Right atrium auricular region (tissue), 2 donors: ENCODE results near the gene ACSF3. TPM values are rescaled to one million over a fixed set of nuclear protein-coding genes. Genes with fewer than 3 reads are reported as not detected.
A peak's percentile ranks its signal among the peaks of the same experiment; 100 is the strongest.

Experiments used
- DNase-seq: peaks from one replicate; pipeline ENCODE4 v3.0.0-alpha.2; 2019; ENCODE audit warnings: low spot score
- H3K27ac ChIP-seq, 2 donors: fragments of 200-600 bp; sonication (generic); 1 replicate in 1 of 2; 2 replicates in 1 of 2; pipeline ENCODE4 v1.5.1; 2016 to 2019
- H3K27me3 ChIP-seq, 2 donors: fragments of 200-600 bp; sonication (generic); one replicate each; pipeline versions ENCODE4 v1.5.1 to v1.6.0; 2017 to 2019
- H3K36me3 ChIP-seq: fragments of 200-600 bp; sonication (generic); one replicate; pipeline ENCODE4 v1.5.1; 2016
- H3K4me1 ChIP-seq, 2 donors: fragments of 200-600 bp; sonication (generic); one replicate each; pipeline versions ENCODE4 v1.5.1 to v1.6.0; 2017 to 2019
- H3K4me3 ChIP-seq, 2 donors: fragments of 200-600 bp; sonication (generic); 1 replicate in 1 of 2; 2 replicates in 1 of 2; pipeline ENCODE4 v1.5.1; 2017 to 2019; ENCODE audit warnings: mild to moderate bottlenecking in 1 of 2, moderate library complexity in 1 of 2
- H3K9me3 ChIP-seq, 2 donors: fragments of 200-600 bp; sonication (generic); one replicate each; pipeline ENCODE4 v1.5.1; 2019
- total RNA-seq, 2 donors: library from RNA; depleted of rRNA; stranded (reverse); fragments of >200 nt; gene quantifications; one replicate each; pipeline ENCODE4 v1.1.0, GENCODE V29; 2016
- TF ChIP-seq, protein P1 (sequence below), 2 donors: fragments of 200-600 bp; sonication (generic); IDR thresholded peaks; one replicate each; pipeline ENCODE4 v1.5.1; 2019; ENCODE audit warnings: antibody characterized with exemption in 2 of 2

The ACSF3 gene
- total RNA-seq, 2 donors from 2014 or later, result 13.4 to 15.9 TPM

DNA sequence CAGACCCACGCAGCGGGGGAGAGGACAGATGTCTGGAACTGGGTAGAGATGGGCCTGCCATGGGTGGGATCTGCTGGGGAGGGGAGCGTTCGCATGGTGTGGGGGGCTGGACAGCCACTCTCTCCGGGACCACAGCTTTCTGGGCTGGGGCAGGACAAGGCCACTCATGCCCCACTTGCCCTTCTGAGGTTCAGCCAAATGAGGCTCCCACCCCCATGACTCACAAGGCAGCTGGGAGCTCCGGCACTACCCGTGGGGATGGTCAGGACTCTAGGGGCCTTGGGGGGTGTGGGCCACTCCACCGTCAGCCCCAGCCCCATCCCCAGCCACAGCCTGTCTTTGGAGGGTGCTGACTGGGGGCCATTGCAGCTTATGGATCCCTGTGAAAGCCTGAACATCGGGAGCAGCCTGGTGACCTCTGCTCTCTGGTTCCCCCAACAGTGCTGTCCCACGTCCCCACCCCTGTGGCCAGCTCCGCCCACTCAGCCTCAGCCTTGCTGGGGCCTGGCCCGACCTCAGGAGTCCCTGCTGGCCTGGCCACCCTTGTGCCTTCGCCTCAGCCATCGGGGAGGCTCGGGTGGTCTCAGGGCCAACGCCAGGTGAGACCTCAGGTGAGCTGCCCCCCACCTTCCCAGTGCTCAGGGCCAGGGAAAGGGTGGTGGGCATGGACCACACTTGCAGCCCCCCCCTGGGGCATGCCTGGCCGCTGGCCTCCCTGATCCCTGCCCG, 73.2 kb downstream of the ACSF3 start:
- TF ChIP-seq, protein P1, sequence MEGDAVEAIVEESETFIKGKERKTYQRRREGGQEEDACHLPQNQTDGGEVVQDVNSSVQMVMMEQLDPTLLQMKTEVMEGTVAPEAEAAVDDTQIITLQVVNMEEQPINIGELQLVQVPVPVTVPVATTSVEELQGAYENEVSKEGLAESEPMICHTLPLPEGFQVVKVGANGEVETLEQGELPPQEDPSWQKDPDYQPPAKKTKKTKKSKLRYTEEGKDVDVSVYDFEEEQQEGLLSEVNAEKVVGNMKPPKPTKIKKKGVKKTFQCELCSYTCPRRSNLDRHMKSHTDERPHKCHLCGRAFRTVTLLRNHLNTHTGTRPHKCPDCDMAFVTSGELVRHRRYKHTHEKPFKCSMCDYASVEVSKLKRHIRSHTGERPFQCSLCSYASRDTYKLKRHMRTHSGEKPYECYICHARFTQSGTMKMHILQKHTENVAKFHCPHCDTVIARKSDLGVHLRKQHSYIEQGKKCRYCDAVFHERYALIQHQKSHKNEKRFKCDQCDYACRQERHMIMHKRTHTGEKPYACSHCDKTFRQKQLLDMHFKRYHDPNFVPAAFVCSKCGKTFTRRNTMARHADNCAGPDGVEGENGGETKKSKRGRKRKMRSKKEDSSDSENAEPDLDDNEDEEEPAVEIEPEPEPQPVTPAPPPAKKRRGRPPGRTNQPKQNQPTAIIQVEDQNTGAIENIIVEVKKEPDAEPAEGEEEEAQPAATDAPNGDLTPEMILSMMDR (IDR thresholded peaks at IDR 0.05), result no peak
- H3K27me3 ChIP-seq, result peaks cover 0 to 3% of the 10 kb centered on the region in 2 donors
- no peak overlapping the region for H3K27ac ChIP-seq
- H3K36me3 ChIP-seq, result no peaks in the 10 kb centered on the region
- peaks cover 0 to 27% of the 10 kb centered on the region in 2 donors for H3K4me1 ChIP-seq
- H3K9me3 ChIP-seq, result no peaks in the 10 kb centered on the region
- no peak for DNase-seq
- no peak overlapping the region for H3K4me3 ChIP-seq

DNA sequence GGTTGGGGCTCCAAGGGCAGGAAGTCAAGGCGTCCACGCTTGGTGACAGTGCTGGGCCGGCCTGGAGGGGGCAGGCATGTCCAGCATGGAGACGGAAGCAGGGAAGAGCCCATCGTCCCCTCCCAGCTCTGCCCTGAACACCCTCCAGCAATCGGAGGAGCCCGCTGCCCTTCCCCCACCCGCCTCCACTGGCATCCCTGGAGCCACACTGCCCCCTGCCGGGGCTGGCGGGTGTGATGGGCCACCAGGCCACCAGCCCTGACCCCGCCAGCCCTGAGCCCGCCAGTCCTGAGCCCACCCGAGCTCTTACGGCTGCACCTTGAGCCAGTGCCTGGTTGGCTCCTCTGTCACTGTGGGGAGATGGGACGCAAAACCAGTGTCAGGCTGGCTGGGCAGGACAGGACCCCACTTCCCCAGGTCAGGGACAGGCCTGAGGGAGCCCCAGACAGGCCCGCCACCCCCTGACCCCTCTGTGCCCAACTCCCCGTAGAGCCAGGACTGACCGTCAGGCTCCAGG, 73.8 kb downstream of the ACSF3 start:
- H3K27ac ChIP-seq, result no peak overlapping the region
- H3K4me3 ChIP-seq, result no peak overlapping the region
- peak; percentile 71 for DNase-seq
- H3K27me3 ChIP-seq, result peaks cover 0 to 3% of the 10 kb centered on the region in 2 donors
- no peaks in the 10 kb centered on the region for H3K36me3 ChIP-seq
- H3K9me3 ChIP-seq, result no peaks in the 10 kb centered on the region
- H3K4me1 ChIP-seq, result peaks cover 0 to 28% of the 10 kb centered on the region in 2 donors
- TF ChIP-seq, protein P1 (IDR thresholded peaks at IDR 0.05), result peak; percentile 75 to 90

DNA sequence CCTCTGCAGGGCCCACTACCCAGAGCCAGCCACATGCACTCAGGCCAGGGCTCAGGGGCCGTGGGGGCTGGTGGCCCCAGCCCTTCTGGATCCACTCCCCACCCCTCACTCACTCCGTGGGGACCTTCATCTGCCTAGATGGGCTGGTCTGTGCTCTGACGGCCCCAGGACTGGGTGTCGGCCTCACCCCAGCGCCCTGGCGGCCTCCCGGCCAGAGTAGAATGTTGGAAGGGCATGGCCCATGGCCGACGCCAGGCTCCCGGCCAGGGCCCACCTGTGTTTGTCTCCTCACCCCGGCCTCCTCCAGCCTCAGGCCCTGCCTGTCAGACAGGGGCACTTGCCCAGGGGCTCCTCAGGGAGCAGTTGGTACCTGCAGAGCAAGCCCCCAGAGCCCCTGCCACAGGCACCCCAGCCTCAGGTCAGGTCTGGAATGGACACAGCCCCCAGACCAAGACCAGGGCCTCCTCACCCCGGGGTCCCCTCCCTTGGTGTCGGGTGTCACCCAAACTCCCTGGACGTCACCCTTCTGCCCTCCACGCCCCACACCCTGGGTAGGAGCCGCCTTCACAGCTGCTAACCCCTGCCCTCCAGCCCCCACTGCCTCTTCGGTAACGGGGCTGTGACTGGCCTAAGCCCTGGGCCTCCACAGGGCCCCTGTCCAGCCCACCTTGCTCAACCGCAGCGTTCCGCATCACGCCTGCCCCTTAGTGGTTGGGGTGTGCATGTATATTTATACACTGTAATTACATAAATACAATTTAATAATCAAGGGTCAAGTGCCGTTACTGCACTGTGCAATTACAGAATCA, 74.9 kb downstream of the ACSF3 start:
- H3K36me3 ChIP-seq, result no peaks in the 10 kb centered on the region
- H3K27me3 ChIP-seq, result peaks cover 0 to 3% of the 10 kb centered on the region in 2 donors
- H3K9me3 ChIP-seq, result no peaks in the 10 kb centered on the region
- H3K4me1 ChIP-seq, result peaks cover 0 to 28% of the 10 kb centered on the region in 2 donors
- no peak overlapping the region for H3K4me3 ChIP-seq
- H3K27ac ChIP-seq, result no peak overlapping the region
- no peak for DNase-seq
- TF ChIP-seq, protein P1 (IDR thresholded peaks at IDR 0.05), result no peak

DNA sequence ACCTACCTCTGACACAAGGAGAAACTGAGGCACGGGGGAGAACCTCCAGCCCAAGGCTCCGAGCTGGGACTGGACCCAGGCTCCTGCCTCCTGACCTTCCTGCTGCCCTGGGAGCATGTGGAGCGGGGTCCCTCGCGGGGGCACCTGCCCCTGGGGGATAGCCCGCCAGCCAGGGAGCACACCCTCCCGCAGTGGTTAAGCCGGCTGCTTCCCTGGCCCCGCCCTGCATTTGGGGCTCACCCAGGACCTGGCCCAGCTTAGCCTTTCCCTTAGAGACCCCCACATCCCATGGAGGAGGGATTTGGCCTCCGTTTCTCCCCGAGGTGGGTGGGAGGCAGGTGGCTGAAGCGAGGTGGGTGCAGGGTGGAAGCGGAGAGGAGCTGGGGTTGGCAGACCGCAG, 76.1 kb downstream of the ACSF3 start:
- peaks cover 0 to 3% of the 10 kb centered on the region in 2 donors for H3K27me3 ChIP-seq
- H3K9me3 ChIP-seq, result no peaks in the 10 kb centered on the region
- no peak overlapping the region for H3K4me3 ChIP-seq
- H3K36me3 ChIP-seq, result no peaks in the 10 kb centered on the region
- no peak overlapping the region for H3K27ac ChIP-seq
- H3K4me1 ChIP-seq, result peaks cover 0 to 28% of the 10 kb centered on the region in 2 donors
- TF ChIP-seq, protein P1 (IDR thresholded peaks at IDR 0.05), result no peak
- no peak for DNase-seq

DNA sequence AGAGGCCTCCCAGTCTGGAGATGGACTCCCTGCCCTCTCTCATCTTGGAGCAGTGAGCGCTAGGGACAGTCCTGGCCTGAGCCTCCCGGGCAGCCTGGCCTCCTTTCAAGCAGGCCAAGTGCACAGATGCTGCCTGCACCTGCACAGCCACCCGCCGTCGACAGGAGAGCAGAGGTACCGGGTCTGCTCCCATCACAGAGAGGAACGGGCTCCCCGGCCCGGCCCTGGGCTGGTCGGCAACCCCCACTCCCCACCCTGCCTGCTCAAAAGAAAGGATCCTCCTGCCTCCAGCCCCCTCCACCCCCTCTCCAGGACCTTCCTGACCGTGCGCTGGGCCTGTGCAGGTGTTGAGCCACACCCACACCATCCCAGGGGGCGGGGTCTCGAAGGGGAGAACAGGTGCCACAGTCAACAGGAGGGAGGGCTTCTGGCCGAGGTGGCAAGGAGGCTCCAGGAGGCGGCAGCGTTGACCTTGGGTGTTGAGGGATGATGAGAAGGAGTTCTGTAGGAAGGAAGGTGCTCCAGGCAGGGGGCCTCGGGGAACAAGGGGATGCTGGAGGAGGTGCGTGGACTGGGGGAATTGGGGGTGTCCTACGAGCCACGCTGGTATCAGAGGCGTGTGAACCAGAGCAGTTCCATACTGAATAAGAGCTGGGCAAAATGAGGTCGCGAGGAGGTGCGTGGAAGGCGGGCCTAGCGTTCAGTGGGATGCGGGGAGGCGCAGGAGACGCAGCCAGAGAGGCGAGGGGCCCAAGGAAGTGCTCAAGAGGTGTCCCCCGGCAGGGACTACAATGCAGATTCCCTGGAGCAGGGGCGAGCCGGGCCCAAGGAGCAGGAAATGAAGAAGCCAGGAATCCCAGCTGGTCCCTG, 76.9 kb downstream of the ACSF3 start:
- peak overlapping the region; percentile 28 to 43 for H3K4me3 ChIP-seq
- no peaks in the 10 kb centered on the region for H3K36me3 ChIP-seq
- peaks cover 0 to 3% of the 10 kb centered on the region in 2 donors for H3K27me3 ChIP-seq
- DNase-seq, result no peak
- H3K27ac ChIP-seq, result no peak overlapping the region
- peaks cover 0 to 28% of the 10 kb centered on the region in 2 donors for H3K4me1 ChIP-seq
- H3K9me3 ChIP-seq, result no peaks in the 10 kb centered on the region
- TF ChIP-seq, protein P1 (IDR thresholded peaks at IDR 0.05), result no peak
